Hepatocyte (in vitro differentiated cells): ENCODE measurements around the gene CACNA1C. TPM values are rescaled to one million over a fixed set of nuclear protein-coding genes. Genes with fewer than 3 reads are reported as not detected.

Experiments
- DNase-seq: peaks from one replicate; pipeline ENCODE4 v3.0.0-alpha.2; 2016; ENCODE audit warnings: low spot score
- H2AFZ ChIP-seq: fragments of 200-600 bp; sonication (generic); 2 replicates; pipeline ENCODE4 v1.6.0; 2016; ENCODE audit warnings: antibody characterized with exemption, mild to moderate bottlenecking
- H3K27ac ChIP-seq: fragments of 200-600 bp; sonication (generic); 2 replicates; pipeline ENCODE4 v1.5.1; 2016; ENCODE audit warnings: mild to moderate bottlenecking
- H3K27me3 ChIP-seq: fragments of 200-600 bp; sonication (generic); 2 replicates; pipeline ENCODE4 v1.6.1; 2016
- H3K36me3 ChIP-seq: fragments of 200-600 bp; sonication (generic); replicated peaks from 2 replicates; pipeline ENCODE4 v1.5.1; 2016; ENCODE audit warnings: low read depth; ENCODE audit not compliant: insufficient read depth
- H3K4me1 ChIP-seq: fragments of 200-600 bp; sonication (generic); 2 replicates; pipeline ENCODE4 v1.5.1; 2016; ENCODE audit warnings: mild to moderate bottlenecking, moderate library complexity; ENCODE audit not compliant: insufficient read depth
- H3K4me2 ChIP-seq: fragments of 200-600 bp; sonication (generic); 2 replicates; pipeline ENCODE4 v1.6.0; 2016
- H3K4me3 ChIP-seq: fragments of 200-600 bp; sonication (generic); 2 replicates; pipeline ENCODE4 v1.5.1; 2016; ENCODE audit warnings: mild to moderate bottlenecking
- H3K79me2 ChIP-seq: fragments of 200-600 bp; sonication (generic); 2 replicates; pipeline ENCODE4 v1.6.0; 2017; ENCODE audit warnings: mild to moderate bottlenecking
- H3K9me2 ChIP-seq: fragments of 200-600 bp; sonication (generic); replicated peaks from 2 replicates; pipeline ENCODE4 v1.6.0; 2017; ENCODE audit warnings: mild to moderate bottlenecking; ENCODE audit not compliant: insufficient read depth
- H3K9me3 ChIP-seq: fragments of 200-600 bp; sonication (generic); 2 replicates; pipeline ENCODE4 v1.5.1; 2016; ENCODE audit warnings: low read depth, mild to moderate bottlenecking
- H4K20me1 ChIP-seq: fragments of 200-600 bp; sonication (generic); 2 replicates; pipeline ENCODE4 v1.6.0; 2016; ENCODE audit warnings: mild to moderate bottlenecking; ENCODE audit not compliant: insufficient read depth, poor library complexity, severe bottlenecking
- CTCF ChIP-seq: fragments of 200-600 bp; sonication (generic); IDR thresholded peaks from 2 replicates; pipeline ENCODE4 v1.5.1; 2016; ENCODE audit warnings: antibody characterized with exemption, mild to moderate bottlenecking; ENCODE audit not compliant: poor library complexity
- EZH2 ChIP-seq: fragments of 200-600 bp; sonication (generic); IDR thresholded peaks from 2 replicates; pipeline ENCODE4 v1.6.1; 2016; ENCODE audit warnings: antibody characterized with exemption, mild to moderate bottlenecking, borderline replicate concordance
- EZH2phosphoT487 ChIP-seq: fragments of 200-600 bp; sonication (generic); IDR thresholded peaks from one replicate; pipeline ENCODE4 v1.6.1; 2018; ENCODE audit warnings: antibody characterized with exemption, mild to moderate bottlenecking, low read depth, moderate library complexity; ENCODE audit not compliant: unreplicated experiment, severe bottlenecking
- WGBS: methylation state at CpG from one replicate; pipeline ENCODE4 v1.1.6; 2016; ENCODE audit warnings: low lambda C conversion rate; ENCODE audit errors: missing lambda C conversion rate; 5-methylcytosine and 5-hydroxymethylcytosine counted together
- polyA plus RNA-seq: library from polyadenylated mRNA; unstranded; fragments of >200 nt; fragmentation: Nextera tagmentation; extraction: Ambion mirVana; gene quantifications from 2 replicates; pipeline ENCODE4 v1.2.1, GENCODE V29; 2016
- total RNA-seq: library from RNA; depleted of rRNA; stranded (reverse); fragments of >200 nt; gene quantifications from 2 replicates; pipeline ENCODE4 v1.2.3, GENCODE V29; 2014

The CACNA1C gene
- total and polyA plus RNA-seq, 2 experiments from 2014 or later: 3.2 to 4.0 TPM

DNA sequence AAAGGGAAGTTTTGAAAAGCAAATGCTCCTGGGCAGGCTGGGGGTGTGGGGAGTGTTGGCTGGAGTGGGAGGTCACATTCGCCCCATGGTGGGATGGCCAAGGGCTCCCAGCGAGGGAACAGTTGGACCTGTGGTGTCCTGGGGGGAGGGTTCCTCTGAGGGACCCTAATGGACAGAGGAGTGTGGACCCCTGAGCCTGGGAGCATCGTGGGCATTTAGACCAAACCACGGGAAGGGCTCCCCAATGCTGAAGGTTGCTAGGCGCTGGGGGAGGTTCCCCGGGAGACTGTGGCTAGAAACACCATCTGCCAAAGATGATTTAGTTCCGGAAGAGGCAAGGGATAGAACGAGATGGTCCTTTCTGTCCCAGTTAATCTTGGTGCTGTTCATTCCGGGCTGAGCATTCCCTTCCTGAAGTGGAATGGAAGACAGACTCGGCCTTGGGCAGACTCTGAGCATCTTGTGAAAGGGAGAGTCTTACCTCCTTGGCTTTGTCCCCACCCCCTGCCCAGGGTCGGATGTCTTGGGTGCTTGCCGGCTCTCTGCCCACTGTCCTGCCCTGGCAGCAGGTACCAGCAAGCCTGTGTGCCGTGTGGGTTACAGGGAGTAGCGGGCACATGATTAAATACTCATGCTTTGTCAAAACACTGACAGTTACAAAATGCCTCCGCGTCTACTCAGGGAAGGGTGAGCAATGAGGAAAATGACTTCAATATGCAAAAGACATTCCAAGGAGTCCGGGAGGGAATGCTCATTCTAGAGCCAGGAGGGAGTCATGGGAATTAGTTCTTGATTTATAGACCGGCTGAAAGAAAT, 215.9 kb downstream of the CACNA1C start:
- Histone ChIP-seq H4K20me1 (no peaks in the 10 kb centered on the region), H2AFZ (no peak overlapping the region), H3K9me3 (no peaks in the 10 kb centered on the region), H3K27ac (peak overlapping the region; percentile 82), H3K27me3 (no peaks in the 10 kb centered on the region), H3K36me3 (no peaks in the 10 kb centered on the region), H3K79me2 (no peaks in the 10 kb centered on the region), H3K9me2 (no peaks in the 10 kb centered on the region), H3K4me3 (no peak overlapping the region), H3K4me1 (peaks cover 38% of the 10 kb centered on the region), H3K4me2 (no peak overlapping the region)
- 75% methylated on average over 18 of the region's 18 CpGs for WGBS
- TF ChIP-seq EZH2: no peak
- TF ChIP-seq CTCF: no peak
- no peak for TF ChIP-seq EZH2phosphoT487
- DNase-seq: peak; percentile 39

- H3K4me2 ChIP-seq: no peak overlapping the region
- TF ChIP-seq CTCF (no peak), EZH2 (no peak), EZH2phosphoT487 (no peak)
These were observed 218.1 kb downstream of the CACNA1C start for GRCh38 chr12:2270846-2271245.

GRCh38 chr12:2271961-2272360, 219.2 kb downstream of the CACNA1C start:
- Histone ChIP-seq H3K79me2 (no peaks in the 10 kb centered on the region), H3K9me2 (no peaks in the 10 kb centered on the region), H3K4me3 (no peak overlapping the region), H4K20me1 (no peaks in the 10 kb centered on the region), H2AFZ (no peak overlapping the region), H3K27me3 (no peaks in the 10 kb centered on the region), H3K27ac (no peak overlapping the region), H3K9me3 (no peaks in the 10 kb centered on the region), H3K4me1 (peaks cover 20% of the 10 kb centered on the region), H3K36me3 (no peaks in the 10 kb centered on the region), H3K4me2 (no peak overlapping the region)
- no peak for DNase-seq
- WGBS: 84% methylated on average over 4 of the region's 4 CpGs
- TF ChIP-seq CTCF (no peak), EZH2phosphoT487 (no peak), EZH2 (no peak)

More at GRCh38 chr12:2270846-2271245, 218.1 kb downstream of the CACNA1C start:
- H3K4me1 ChIP-seq: peaks cover 27% of the 10 kb centered on the region
- no peaks in the 10 kb centered on the region for H4K20me1 ChIP-seq
- H3K27me3 ChIP-seq: no peaks in the 10 kb centered on the region
- H3K27ac ChIP-seq: no peak overlapping the region
- H3K79me2 ChIP-seq: no peaks in the 10 kb centered on the region
- WGBS: 94% methylated on average over 6 of the region's 6 CpGs
- no peaks in the 10 kb centered on the region for H3K9me3 ChIP-seq
- no peaks in the 10 kb centered on the region for H3K36me3 ChIP-seq
- H2AFZ ChIP-seq: no peak overlapping the region
- DNase-seq: no peak
- H3K4me3 ChIP-seq: no peak overlapping the region
- no peaks in the 10 kb centered on the region for H3K9me2 ChIP-seq
